ENCODE measurements around the gene PLA2R1. TPM values are rescaled to one million over a fixed set of nuclear protein-coding genes. Genes with fewer than 3 reads are reported as not detected.

PLA2R1 gene
- total and polyA plus RNA-seq, 10 of the 15 experiments (the other 5 are each of a cell fraction or from before 2014, with no cell fraction given): 0.01 to 0.05 (median 0.02) TPM; not detected in 6

DNA sequence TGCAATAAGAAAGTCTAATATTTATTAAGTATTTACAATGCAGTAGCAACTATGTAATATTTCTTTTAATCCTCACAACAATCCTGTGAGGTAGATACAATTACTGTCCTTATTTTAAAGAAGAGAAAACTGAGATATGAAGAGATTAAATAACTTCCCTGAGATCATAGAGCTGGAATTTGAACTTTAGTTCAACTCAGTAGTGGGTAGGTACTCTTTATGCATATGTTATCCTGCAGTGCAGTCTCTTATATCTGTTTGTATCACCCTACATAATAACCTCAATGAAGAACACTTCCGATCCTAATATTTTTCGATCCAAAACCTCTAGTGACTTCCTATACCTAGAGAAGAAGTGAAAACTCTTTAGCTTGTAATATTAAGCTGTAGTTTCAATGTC is 64.2 kb downstream of the PLA2R1 start:
- RAD21 ChIA-PET (ENCODE audit: unreplicated experiment): no interaction called here
- Histone ChIP-seq H3K9ac (ENCODE audit: control insufficient read depth, insufficient read depth, low read length) (no peak overlapping the region), H3K4me2 (ENCODE audit: control insufficient read depth, insufficient read depth) (no peak overlapping the region), H3K36me3 (ENCODE audit: control insufficient read depth in 2 of 2, insufficient read depth in 2 of 2, low read length in 1 of 2) (no peaks in the 10 kb centered on the region), H2AFZ (ENCODE audit: control insufficient read depth, low read depth, low read length) (no peak overlapping the region), H3K4me3 (no peak overlapping the region), H4K20me1 (ENCODE audit: control insufficient read depth, insufficient read depth) (no peaks in the 10 kb centered on the region), H3K9me3 (replicated peaks; ENCODE audit: control insufficient read depth, insufficient read depth, low read length) (no peaks in the 10 kb centered on the region), H3K27me3 (replicated peaks in 1 of 2; ENCODE audit: control insufficient read depth in 2 of 2, insufficient read depth in 2 of 2, low read length in 1 of 2) (no peaks in the 10 kb centered on the region), H3K79me2 (ENCODE audit: control insufficient read depth, insufficient read depth, low read length) (no peaks in the 10 kb centered on the region), H3K27ac (ENCODE audit: control insufficient read depth, insufficient read depth) (no peak overlapping the region), H3K4me1 (ENCODE audit: control insufficient read depth, insufficient read depth, low read length) (no peaks in the 10 kb centered on the region)
- POLR2A ChIA-PET: no interaction called here
- TF ChIP-seq EED (IDR thresholded peaks at IDR 0.05; ENCODE audit: low read depth) (no peak), YY1 (IDR thresholded peaks at IDR 0.05; ENCODE audit: low read depth, low read length) (no peak), NFXL1 (IDR thresholded peaks at IDR 0.05; ENCODE audit: borderline replicate concordance) (no peak), BRCA1 (IDR thresholded peaks at IDR 0.05; ENCODE audit: low read depth, low read length) (no peak)
- TF ChIP-seq, protein P1, sequence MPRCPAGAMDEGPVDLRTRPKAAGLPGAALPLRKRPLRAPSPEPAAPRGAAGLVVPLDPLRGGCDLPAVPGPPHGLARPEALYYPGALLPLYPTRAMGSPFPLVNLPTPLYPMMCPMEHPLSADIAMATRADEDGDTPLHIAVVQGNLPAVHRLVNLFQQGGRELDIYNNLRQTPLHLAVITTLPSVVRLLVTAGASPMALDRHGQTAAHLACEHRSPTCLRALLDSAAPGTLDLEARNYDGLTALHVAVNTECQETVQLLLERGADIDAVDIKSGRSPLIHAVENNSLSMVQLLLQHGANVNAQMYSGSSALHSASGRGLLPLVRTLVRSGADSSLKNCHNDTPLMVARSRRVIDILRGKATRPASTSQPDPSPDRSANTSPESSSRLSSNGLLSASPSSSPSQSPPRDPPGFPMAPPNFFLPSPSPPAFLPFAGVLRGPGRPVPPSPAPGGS (IDR thresholded peaks at IDR 0.05; ENCODE audit: borderline replicate concordance, insufficient read depth, low read depth, low read length, poor library complexity, severe bottlenecking): no peak
- no peak for FAIRE-seq
- no peak for ATAC-seq
- SMC1A ChIA-PET (ENCODE audit: uncharacterized antibody, unreplicated experiment): interaction anchor here (0.8 to 1.7 kb wide), 3 partner anchors 16 to 38 kb away, joined by 3 to 6 read pairs (median 3); no protein-coding TSS in a partner anchor
- intact Hi-C loops (cut with micrococcal nuclease; ENCODE audit: unreplicated experiment) (no loop called here), in situ Hi-C loops (cut with MboI) (no loop called here)
- CTCF ChIA-PET: interaction anchor here (1.4 kb wide), 2 partner anchors 15 to 24 kb away, joined by 5 read pairs; no protein-coding TSS in a partner anchor
- no peak for DNase-seq (ENCODE audit: low read depth, low spot score)
- no TSS peak for BruUV-seq (replicated peaks)
- WGBS (ENCODE audit: insufficient coverage, insufficient replicate concordance, low lambda C conversion rate, missing lambda C conversion rate): 78% methylated on average over 2 of the region's 2 CpGs
